Non-pigmented ciliary epithelial cell (primary cell): ENCODE measurements around the gene SNAPC1.

Source experiments
- DNase-seq: peaks from one replicate; pipeline ENCODE4 v3.0.0-alpha.2; 2010; ENCODE audit warnings: low read depth

SNAPC1 gene

GRCh38 chr14:61811882-61812346, 49.7 kb downstream of the SNAPC1 start:
- no peak for DNase-seq

- no peak for DNase-seq
Measured at GRCh38 chr14:61812347-61813095, 50.3 kb downstream of the SNAPC1 start, which contains the start of gene SYT16. SYT16 (plus strand) TSS chr14:61812703.

- no peak for DNase-seq
Measured at GRCh38 chr14:61813096-61813606, 50.9 kb downstream of the SNAPC1 start.

- no peak for DNase-seq
Measured at GRCh38 chr14:61822458-61822857, 60.2 kb downstream of the SNAPC1 start.

GRCh38 chr14:61832783-61833182, 70.6 kb downstream of the SNAPC1 start:
- DNase-seq: no peak

- no peak for DNase-seq
Measured at GRCh38 chr14:61836184-61836583, 74.0 kb downstream of the SNAPC1 start.

GRCh38 chr14:61836807-61837206, 74.6 kb downstream of the SNAPC1 start:
- no peak for DNase-seq

- peak; percentile 45 for DNase-seq
Measured at GRCh38 chr14:61837336-61838229, 75.4 kb downstream of the SNAPC1 start.

- DNase-seq: no peak
Measured at GRCh38 chr14:61838661-61839245, 76.5 kb downstream of the SNAPC1 start.

GRCh38 chr14:61839507-61839906, 77.3 kb downstream of the SNAPC1 start:
- DNase-seq: no peak

GRCh38 chr14:61841145-61841544, 78.9 kb downstream of the SNAPC1 start:
- no peak for DNase-seq
